GM23248 (cell line): Measurements from ENCODE around the gene MPP3.

Source experiments
- EZH2 ChIP-seq: fragments of 200-600 bp; sonication (generic); IDR thresholded peaks from 2 replicates; pipeline ENCODE4 v1.6.1; 2018; ENCODE audit warnings: antibody characterized with exemption, mild to moderate bottlenecking; ENCODE audit not compliant: insufficient read depth, poor library complexity, severe bottlenecking
- EZH2phosphoT487 ChIP-seq: fragments of 200-600 bp; sonication (generic); IDR thresholded peaks from 2 replicates; pipeline ENCODE4 v1.6.1; 2018; ENCODE audit warnings: antibody characterized with exemption, moderate library complexity, mild to moderate bottlenecking, low read depth; ENCODE audit not compliant: insufficient read depth

DNA sequence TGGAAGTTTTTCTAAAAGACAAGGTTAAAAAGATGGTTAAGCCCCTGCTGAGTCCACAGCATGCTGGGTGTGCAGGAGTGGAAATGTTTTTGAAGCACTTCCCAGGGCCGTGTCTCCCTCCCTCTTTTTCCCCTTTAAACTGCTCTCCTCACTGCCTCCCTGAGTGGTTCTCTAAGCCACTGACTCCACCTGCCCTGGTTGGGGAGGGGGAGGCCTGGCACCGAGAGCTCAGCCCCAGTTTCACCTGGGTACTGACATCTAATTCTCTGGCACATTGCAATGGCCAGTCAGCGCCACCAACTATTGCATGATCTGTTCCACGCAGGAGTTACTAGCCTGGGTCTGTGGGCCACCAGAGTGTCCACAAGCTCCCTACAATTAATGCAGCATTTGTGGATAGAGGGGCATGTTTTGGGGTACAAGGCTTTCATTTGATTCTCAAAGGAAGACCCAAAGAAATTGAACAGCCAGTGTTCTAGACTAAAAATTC, 22.7 kb downstream of the MPP3 start:
- TF ChIP-seq EZH2phosphoT487 (no peak), EZH2 (no peak)
